HG02885 (cell line): Measurements from ENCODE around the gene TBK1.

Source experiments
- ATAC-seq: cut with Tn5 transposase; IDR thresholded peaks from one replicate; pipeline ENCODE4 v1.9.1; 2021; ENCODE audit warnings: mild to moderate bottlenecking; ENCODE audit not compliant: unreplicated experiment, poor library complexity

TBK1 gene

DNA sequence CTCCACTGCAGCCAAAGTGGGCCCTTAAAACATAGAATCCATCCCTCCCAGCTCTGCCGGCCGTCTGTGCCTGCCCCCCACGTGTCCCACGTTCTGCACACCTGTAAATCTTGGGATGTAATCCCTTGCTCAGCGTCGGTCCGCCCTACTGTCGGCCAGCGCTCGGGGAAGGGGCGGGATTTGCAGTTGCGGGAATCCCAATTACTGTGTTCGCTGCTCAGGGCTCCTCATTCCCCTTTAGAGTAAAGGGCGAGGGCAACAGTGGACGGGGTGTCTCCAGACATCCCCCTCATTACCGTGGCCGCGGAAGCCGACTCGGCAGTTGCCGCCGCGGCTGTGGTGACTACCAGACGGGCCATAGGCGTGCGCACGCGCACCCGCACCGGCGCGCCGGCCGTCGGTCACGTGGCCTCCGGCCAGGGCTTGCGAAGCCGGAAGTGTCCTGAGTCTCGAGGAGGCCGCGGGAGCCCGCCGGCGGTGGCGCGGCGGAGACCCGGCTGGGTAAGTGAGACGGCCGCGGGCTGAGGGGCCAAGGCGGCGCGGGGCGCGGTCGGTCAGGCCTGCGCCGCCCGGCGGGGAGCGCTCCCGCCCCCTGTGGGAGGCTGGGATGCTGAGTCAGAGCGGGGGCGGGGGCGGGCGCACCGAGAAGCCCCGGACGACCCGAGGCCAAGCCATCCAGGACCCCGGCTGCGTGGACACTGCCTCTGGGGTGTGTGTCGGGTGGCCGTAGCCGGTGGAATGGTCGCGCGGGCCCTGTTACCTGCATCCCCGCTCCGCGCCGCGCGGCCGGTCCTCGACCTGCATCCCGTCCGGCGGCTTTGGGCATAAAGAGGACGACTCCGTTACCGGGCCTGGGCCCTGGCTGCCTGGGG lies at the start of gene TBK1:
TBK1 (plus strand) TSS at position 434 of the 872 bp plus-strand sequence. CDS start 3,751 bp downstream, outside the sequence.
- peak; percentile 92 for ATAC-seq

- no peak for ATAC-seq
Measured at GRCh38 chr12:64402181-64402580, 49.7 kb upstream of the TBK1 start.

DNA sequence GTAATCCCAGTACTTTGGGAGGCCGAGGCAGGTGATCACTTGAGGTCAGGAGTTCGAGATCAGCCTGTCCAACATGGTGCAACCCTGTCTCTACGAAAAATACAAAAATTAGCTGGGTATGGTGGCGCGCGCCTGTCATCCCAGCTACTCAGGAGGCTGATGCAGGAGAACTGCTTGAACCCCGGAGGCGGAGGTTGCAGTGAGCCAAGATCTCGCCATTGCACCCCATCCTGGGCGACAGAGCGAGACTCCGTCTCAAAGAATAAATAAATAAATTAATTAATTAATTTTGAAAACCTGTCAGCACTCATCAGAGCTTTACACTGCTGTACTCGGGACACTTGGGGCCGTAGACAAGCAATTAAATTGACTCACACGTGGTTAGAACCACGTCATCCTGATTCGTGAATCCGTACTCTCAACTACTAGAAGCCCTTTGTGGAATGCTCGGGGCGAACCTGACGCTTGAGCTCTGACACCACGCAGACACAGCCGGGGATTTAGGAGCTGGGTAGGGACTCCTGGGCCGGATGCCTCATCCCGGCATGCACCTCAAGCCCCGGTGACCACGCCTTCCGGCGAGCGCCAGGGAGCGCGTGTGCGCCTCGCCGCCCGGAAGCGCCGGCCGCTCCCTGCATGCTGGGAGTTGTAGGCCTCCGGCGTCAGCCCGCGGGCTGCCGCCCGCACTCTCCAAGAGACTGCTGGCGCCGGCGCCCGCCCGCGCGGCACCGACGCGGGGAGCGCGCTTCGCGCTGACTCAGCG lies 48.0 kb upstream of the TBK1 start, which contains the start of gene XPOT:
XPOT (plus strand) TSS at position 686 of the 763 bp plus-strand sequence. CDS start 5,644 bp downstream, outside the sequence.
- ATAC-seq = peak; percentile 96

DNA sequence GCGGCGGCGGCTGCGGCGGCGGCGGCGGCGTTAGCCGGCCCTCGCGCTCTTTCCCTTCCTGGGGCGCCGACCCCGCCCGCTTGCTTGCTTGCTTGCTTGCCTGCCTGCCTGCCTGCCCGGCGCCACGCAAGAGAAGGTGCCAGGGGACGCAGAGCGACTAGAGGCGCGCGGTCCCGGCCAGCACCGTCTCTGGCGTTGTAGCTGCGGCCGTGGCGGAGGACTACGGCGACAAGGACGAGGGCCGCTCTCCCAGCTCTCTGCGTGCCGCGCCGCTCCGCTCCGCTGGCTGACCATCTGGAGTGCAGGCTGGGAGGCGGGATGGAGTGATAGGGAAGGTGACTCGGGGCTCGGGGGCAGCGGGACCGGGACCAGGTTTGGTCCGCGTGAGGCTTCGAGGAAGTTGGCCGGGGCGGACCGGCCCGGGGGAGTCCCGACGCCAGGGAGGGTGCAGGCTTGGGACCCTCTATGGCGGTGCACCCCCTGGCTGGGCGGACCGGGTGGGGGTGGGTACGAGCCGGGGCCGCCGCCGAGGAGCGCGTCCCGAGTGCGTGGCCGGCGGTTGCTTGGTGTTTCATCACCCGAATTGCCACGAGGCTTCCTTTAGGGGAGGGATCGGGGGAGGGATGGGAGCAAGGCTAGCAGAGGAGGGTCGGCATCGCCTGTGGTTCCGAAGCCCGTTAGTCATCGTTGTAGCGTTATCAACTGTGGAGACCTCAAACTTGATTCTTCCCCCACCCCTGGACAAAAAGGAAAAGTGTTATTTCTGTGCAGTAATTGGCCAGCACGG lies 47.3 kb upstream of the TBK1 start:
- peak; percentile 32 for ATAC-seq

DNA sequence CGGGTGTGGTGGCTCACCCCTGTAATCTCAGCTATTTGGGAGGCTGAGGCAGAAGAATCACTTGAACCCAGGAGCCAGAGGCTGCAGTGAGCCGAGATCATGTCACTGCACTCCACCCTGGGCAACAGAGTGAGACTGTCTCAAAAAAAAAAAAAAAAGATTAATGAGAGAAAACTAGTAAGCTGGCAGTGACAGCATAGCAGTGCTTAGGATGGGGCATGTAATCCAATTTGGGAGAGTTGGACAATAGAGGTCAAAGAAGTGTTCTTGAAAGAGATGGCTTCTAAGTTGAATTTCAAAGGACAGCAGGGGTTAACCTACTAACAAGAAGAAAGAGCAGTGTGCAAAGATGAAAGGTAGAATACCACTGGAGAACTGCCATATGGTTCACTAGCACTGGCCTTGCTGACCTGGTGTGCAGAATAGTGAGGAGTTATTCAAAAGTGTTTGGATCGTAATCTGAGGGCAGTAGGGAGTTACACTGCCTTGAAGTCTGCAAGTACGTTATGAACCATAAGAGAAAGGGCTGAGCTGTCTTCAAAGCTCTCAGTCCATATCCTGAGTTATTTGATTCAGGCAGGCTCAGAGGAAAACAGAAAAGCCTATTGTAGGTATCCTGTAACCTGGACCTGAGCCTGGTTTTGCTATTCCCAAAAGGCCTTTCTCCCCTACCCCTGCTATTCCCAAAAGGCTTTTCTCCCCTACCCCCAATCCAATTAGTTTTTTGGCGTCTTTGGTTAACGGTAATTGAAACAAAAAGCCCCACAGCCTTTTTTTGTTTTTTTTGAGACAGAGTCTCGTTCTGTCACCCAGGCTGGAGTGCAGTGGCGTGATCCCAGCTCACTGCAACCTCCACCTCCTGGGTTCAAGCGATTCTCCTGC lies 44.3 kb upstream of the TBK1 start:
- no peak for ATAC-seq

GRCh38 chr12:64411427-64411826 lies 40.5 kb upstream of the TBK1 start:
- no peak for ATAC-seq

GRCh38 chr12:64412459-64412858 lies 39.5 kb upstream of the TBK1 start:
- ATAC-seq = no peak

DNA sequence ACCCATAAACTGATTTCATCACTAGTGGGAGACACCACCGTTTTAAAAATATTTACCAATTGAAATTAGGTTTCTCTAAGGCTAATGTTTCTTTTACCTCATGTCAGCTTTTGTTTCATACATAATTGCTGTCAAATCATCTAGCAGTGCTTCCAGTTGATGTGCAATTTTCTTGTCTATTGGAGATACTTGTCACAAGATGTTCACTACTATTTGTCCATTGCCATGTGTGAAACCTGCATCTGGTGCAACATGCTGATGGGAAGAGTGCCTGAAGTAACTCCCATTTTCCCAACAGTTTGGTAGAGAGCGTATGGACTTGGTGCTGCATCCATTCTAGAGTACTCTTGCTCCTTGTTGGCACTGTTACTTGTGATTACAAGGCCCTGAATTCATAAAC lies 38.0 kb upstream of the TBK1 start:
- no peak for ATAC-seq

DNA sequence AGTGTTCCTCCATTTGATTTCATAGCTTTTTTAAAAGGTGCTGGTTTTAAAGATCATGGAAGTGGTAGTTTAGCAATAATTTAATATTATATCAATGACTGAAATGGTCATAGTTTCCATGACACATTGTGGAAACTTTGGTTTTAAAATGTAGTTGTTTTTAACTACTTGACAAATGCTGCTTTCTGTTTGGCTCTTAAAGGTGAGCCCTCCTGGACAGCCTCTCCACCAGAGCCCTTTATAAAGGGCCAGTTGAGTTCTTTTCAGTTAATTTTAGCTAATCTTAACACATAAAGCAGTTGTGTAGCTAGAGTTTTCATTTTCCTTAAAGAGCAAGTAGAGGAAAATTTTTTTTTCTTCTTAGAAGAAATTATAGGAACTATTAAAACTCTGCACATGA lies 33.7 kb upstream of the TBK1 start:
- ATAC-seq = no peak

- ATAC-seq = no peak
Measured at GRCh38 chr12:64419696-64420095, 32.2 kb upstream of the TBK1 start.

DNA sequence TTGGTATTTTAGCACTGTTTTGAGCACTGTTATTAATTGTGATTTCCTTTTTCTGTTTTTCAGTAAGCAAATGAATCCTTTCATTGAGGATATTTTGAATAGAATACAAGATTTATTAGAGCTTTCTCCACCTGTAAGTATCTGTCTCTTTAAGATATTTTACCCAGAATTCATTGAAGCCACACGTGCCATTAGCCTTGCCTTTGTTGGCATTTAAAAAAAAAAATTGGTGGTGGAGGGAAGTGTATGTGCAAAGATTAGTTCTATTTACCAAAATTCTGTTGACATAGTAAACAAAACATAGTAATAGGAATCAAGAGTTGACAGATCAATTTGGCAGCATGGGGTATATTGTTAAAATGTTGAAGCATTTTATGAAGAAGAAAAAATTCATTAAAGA lies 23.9 kb upstream of the TBK1 start:
- no peak for ATAC-seq

DNA sequence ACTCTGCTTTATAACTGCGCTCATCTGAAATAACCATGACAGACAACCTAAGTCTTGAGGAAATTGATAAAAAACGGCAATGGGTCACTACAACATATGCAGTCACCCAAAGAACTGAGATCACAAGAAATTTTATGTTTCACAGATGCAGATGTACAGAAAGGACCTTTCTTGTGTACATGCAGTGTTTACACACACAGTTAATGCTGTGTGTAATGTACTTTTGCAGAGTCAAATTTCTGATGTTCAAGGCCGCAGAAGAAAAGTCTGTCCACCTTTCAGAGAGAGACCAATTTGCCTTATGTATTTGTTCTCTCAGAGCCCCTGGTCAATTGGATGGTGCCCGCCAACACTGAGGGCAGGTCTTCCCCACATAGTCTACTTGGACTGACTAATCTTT lies 23.0 kb upstream of the TBK1 start:
- ATAC-seq = no peak

DNA sequence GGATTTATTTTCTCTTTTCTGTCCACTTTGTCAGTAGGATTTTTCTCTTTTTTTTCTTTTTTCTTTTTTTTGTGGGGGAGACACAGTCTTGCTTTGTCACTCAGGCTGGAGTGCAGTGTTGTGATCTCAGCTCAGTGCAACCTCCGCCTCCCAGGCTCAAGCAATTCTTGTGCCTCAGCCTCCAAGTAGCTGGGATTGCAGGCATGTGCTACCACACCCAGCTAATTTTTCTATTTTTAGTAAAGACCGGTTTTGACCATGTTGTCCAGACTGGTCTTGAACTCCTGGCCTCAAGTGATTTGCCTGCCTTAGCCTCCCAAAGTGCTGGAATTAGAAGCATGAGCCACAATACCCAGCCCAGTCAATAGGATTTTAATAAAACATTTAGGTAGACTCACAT lies 21.0 kb upstream of the TBK1 start:
- ATAC-seq = no peak

DNA sequence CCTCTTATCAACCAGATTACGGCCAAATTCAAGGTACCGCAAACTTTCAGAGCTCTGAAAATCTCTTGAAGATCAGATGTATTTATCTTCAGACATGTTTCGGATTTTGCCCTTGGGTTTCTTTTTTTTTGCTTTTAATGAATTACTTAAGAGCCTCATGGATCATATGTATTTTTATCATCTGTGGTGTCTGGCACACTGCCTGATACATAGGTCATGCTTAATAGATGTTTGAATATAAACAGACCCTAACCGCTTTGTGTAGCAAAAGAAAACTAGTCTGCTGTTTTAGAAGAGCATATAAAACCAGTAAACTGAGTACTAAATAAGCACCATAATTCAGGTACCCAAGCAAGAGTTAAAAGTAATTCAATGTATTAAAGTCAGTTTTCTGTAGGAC lies 20.1 kb upstream of the TBK1 start:
- no peak for ATAC-seq

GRCh38 chr12:64433915-64434314 lies 18.0 kb upstream of the TBK1 start:
- no peak for ATAC-seq

DNA sequence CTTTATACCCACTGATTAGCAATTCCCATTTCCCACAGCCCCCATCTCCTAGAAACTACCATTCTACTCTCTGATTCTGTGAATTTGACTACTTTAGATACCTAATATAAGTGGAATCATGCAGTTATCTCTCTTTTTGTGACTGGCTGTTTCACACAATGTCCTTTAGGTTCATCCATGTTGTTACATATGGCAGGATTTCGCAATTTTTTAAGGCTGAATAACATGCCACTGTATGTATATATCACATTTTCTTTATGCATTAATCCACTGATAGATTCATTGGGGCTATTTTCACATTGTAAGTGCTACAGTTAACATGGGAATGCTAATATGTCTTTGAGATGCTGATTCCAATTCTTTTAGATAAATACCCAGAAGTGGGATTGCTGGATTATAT lies 11.8 kb upstream of the TBK1 start:
- ATAC-seq = no peak

- no peak for ATAC-seq
Measured at GRCh38 chr12:64445490-64445889, 6.4 kb upstream of the TBK1 start.

GRCh38 chr12:64446295-64446694 lies 5.6 kb upstream of the TBK1 start:
- no peak for ATAC-seq

DNA sequence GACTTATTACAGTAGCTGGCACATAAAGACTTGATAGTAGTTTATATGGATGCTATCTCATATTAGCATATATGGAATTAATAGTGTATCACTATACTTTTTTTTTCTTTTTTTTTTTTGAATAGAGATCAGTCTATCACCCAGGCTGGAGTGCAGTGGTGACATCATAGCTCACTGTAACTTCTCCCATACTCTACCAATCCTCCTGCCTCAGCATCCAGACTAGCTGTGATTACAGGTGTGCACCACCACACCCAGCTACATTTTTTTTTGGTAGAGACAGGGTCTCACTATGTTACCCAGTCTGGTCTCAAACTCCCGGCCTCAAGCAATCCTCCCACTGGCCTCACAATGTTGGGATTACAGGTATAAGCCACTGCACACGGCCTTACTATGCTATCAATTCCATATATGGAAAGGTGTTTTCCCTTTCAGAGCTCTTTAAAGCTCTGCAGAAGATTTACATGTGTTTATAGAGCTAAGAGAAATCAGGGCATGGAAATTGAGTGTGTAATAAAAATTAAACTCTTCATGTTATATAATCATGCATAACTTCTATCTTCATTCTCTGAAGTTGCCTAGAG lies 1.8 kb upstream of the TBK1 start:
- ATAC-seq = no peak
